RWPE2 (cell line): ENCODE results near the gene MCCC1.

Experiments
- ATAC-seq: fragments of 200-7000 bp; cut with Tn5 transposase; 3 replicates; pipeline ENCODE4 v1.9.1; 2021; ENCODE audit warnings: low read depth
- DNase-seq: peaks from one replicate; pipeline ENCODE4 v3.0.0-alpha.2; 2020; ENCODE audit warnings: low spot score
- H3K27ac ChIP-seq: fragments of 450-650 bp; 2 replicates; pipeline ENCODE4 v1.5.1; 2017; ENCODE audit warnings: mild to moderate bottlenecking; ENCODE audit not compliant: poor library complexity, severe bottlenecking
- H3K27me3 ChIP-seq: fragments of 250-450 bp; sonication (Bioruptor Pico); 2 replicates; pipeline ENCODE4 v1.5.1; 2021; ENCODE audit warnings: mild to moderate bottlenecking, moderate library complexity; ENCODE audit not compliant: insufficient read depth, poor library complexity, severe bottlenecking
- H3K36me3 ChIP-seq: fragments of 250-450 bp; sonication (Bioruptor Pico); 2 replicates; pipeline ENCODE4 v1.5.1; 2020; ENCODE audit warnings: low read depth, mild to moderate bottlenecking, moderate library complexity
- H3K4me1 ChIP-seq: fragments of 250-450 bp; sonication (Bioruptor Pico); 2 replicates; pipeline ENCODE4 v1.5.1; 2021; ENCODE audit warnings: mild to moderate bottlenecking, moderate library complexity; ENCODE audit not compliant: insufficient read depth, poor library complexity, severe bottlenecking
- H3K4me3 ChIP-seq: fragments of 250-450 bp; sonication (Bioruptor Pico); 2 replicates; pipeline ENCODE4 v1.5.1; 2021; ENCODE audit warnings: mild to moderate bottlenecking, moderate library complexity; ENCODE audit not compliant: severe bottlenecking
- H3K9me3 ChIP-seq: fragments of 250-450 bp; sonication (Bioruptor Pico); 2 replicates; pipeline ENCODE4 v1.5.1; 2021; ENCODE audit warnings: mild to moderate bottlenecking, moderate library complexity; ENCODE audit not compliant: severe bottlenecking
- CTCF ChIP-seq: fragments of 450-650 bp; IDR thresholded peaks from one replicate; pipeline ENCODE4 v1.5.1; 2017; ENCODE audit warnings: mild to moderate bottlenecking, moderate library complexity; ENCODE audit not compliant: poor library complexity, severe bottlenecking

Gene MCCC1

GRCh38 chr3:182967218-182968204 lies 131.8 kb downstream of the MCCC1 start:
- H3K9me3 ChIP-seq: no peaks in the 10 kb centered on the region
- no peak overlapping the region for H3K4me3 ChIP-seq
- ATAC-seq (no peak), DNase-seq (no peak)
- TF ChIP-seq CTCF: no peak
- no peak overlapping the region for H3K27ac ChIP-seq
- peaks cover 16% of the 10 kb centered on the region for H3K4me1 ChIP-seq
- H3K36me3 ChIP-seq: peaks cover 16% of the 10 kb centered on the region
- H3K27me3 ChIP-seq: no peaks in the 10 kb centered on the region

DNA sequence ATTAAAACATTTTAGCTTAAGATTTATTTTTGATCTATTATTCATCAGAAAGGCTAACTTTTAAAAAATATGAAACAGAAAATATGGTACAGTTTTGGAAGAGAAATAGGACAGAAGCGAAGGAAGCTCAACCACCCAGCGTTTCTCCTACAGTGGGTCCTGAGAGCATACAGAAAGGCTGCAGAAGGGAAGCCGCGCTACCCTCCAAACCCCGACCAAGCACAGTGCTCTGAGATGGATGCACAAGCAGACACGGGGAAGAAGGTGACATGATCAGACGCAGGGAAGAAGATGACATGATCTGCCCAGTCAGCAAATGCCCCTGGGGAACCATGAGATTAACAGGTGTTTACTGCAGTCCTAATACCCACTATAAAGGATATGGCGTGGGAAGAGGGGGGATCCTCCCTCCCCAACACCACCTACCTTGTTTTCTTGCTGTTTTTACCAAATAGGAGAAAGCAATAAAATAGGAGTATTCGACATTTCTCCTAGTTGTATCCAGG lies 133.4 kb downstream of the MCCC1 start:
- H3K4me1 ChIP-seq: peaks cover 13% of the 10 kb centered on the region
- H3K27me3 ChIP-seq: no peaks in the 10 kb centered on the region
- H3K27ac ChIP-seq: no peak overlapping the region
- no peaks in the 10 kb centered on the region for H3K9me3 ChIP-seq
- H3K4me3 ChIP-seq: no peak overlapping the region
- ATAC-seq (no peak), DNase-seq (no peak)
- no peak for TF ChIP-seq CTCF
- H3K36me3 ChIP-seq: peaks cover 23% of the 10 kb centered on the region
